PC-3 (cell line): ENCODE results near the gene PFAS. TPM values are rescaled to one million over a fixed set of nuclear protein-coding genes. Genes with fewer than 3 reads are reported as not detected.
A peak's percentile ranks its signal among the peaks of the same experiment; 100 is the strongest.
"Not testable (repeated sequence)": the region's sequence is repeated elsewhere in the genome, so short reads cannot be mapped to it uniquely, and the experiment has no call there.

Experiments
- ATAC-seq: fragments of 200-7000 bp; cut with Tn5 transposase; 2 replicates; pipeline ENCODE4 v1.9.1; 2020; ENCODE audit warnings: mild to moderate bottlenecking, moderate library complexity
- BruUV-seq: library from RNA; stranded (reverse); fragments of 400-500 nt; replicated peaks from 2 replicates; lab custom pipeline; 2021; lab: Mats Ljungman, UMichigan
- CTCF ChIA-PET: fragments of 300-600 bp; sonication (Branson Sonifier 250); formaldehyde crosslinking; loops from one replicate; lab custom pipeline; 2022; ENCODE audit warnings: antibody characterized with exemption; lab: Charles Lee
- POLR2A ChIA-PET: fragments of 300-600 bp; sonication (Branson Sonifier 250); formaldehyde crosslinking; loops from one replicate; lab custom pipeline; 2022; ENCODE audit warnings: antibody characterized with exemption; ENCODE audit not compliant: unreplicated experiment; lab: Charles Lee
- DNase-seq: peaks from one replicate; pipeline ENCODE4 v3.0.0-alpha.2; 2015
- H2AFZ ChIP-seq: fragments of 300-600 bp; sonication (generic); 2 replicates; pipeline ENCODE4 v1.6.0; 2016; ENCODE audit warnings: antibody characterized with exemption, low read length
- H3F3A ChIP-seq: fragments of 300-600 bp; sonication (generic); one replicate; pipeline ENCODE4 v1.6.0; 2017; ENCODE audit warnings: antibody characterized with exemption, low read length, control low read depth, mild to moderate bottlenecking; ENCODE audit not compliant: unreplicated experiment
- H3K27ac ChIP-seq: fragments of 300-600 bp; sonication (generic); 2 replicates; pipeline ENCODE4 v1.5.1; 2016; ENCODE audit warnings: mild to moderate bottlenecking, low read length
- H3K27me3 ChIP-seq: fragments of 300-600 bp; sonication (generic); 2 replicates; pipeline ENCODE4 v1.6.1; 2016; ENCODE audit warnings: low read length, mixed read lengths
- H3K36me3 ChIP-seq: fragments of 300-600 bp; sonication (generic); 2 replicates; pipeline ENCODE4 v1.6.1; 2016; ENCODE audit warnings: low read depth, mixed run types, low read length, mixed read lengths
- H3K4me1 ChIP-seq: fragments of 300-600 bp; sonication (generic); 2 replicates; pipeline ENCODE4 v1.5.1; 2016; ENCODE audit warnings: low read length; ENCODE audit not compliant: insufficient read depth
- H3K4me2 ChIP-seq: fragments of 300-600 bp; sonication (generic); 2 replicates; pipeline ENCODE4 v1.6.0; 2016; ENCODE audit warnings: low read length
- H3K4me3 ChIP-seq: fragments of 300-600 bp; sonication (generic); 2 replicates; pipeline ENCODE4 v1.5.1; 2016; ENCODE audit warnings: mild to moderate bottlenecking, low read length, mixed read lengths
- H3K79me2 ChIP-seq: fragments of 300-600 bp; sonication (generic); 2 replicates; pipeline ENCODE4 v1.6.1; 2017; ENCODE audit warnings: low read length, mixed read lengths
- H3K9ac ChIP-seq: fragments of 300-600 bp; sonication (generic); 2 replicates; pipeline ENCODE4 v1.6.0; 2016; ENCODE audit warnings: mild to moderate bottlenecking, low read length
- H3K9me2 ChIP-seq: fragments of 300-600 bp; sonication (generic); replicated peaks from 2 replicates; pipeline ENCODE4 v1.6.1; 2016; ENCODE audit warnings: mixed run types, low read length, mixed read lengths
- H3K9me3 ChIP-seq: fragments of 300-600 bp; sonication (generic); 2 replicates; pipeline ENCODE4 v1.6.1; 2016; ENCODE audit warnings: low read length, mixed read lengths
- H4K20me1 ChIP-seq: fragments of 300-600 bp; sonication (generic); 2 replicates; pipeline ENCODE4 v1.6.1; 2016; ENCODE audit warnings: low read length, mixed read lengths
- EZH2 ChIP-seq: fragments of 300-600 bp; sonication (generic); IDR thresholded peaks from one replicate; pipeline ENCODE4 v1.6.1; 2017; ENCODE audit warnings: antibody characterized with exemption, mild to moderate bottlenecking, low read length; ENCODE audit not compliant: unreplicated experiment
- EZH2phosphoT487 ChIP-seq: fragments of 300-600 bp; sonication (generic); IDR thresholded peaks from 2 replicates; pipeline ENCODE4 v1.6.1; 2018; ENCODE audit warnings: mild to moderate bottlenecking, antibody characterized with exemption, low read length, borderline replicate concordance
- intact Hi-C: fragments of 100-400 bp; cut with micrococcal nuclease; formaldehyde crosslinking; loops from 2 replicates; pipeline ENCODE4 v1.9.0; 2023
- total RNA-seq: library from RNA; depleted of rRNA; stranded (reverse); fragments of >200 nt; gene quantifications from 2 replicates; pipeline ENCODE4 v1.2.3, GENCODE V29; 2014
- TF ChIP-seq, protein P1 (sequence below): fragments of 300-600 bp; sonication (generic); conservative IDR thresholded peaks from 2 replicates; pipeline ENCODE4 v1.5.1; 2017; ENCODE audit warnings: antibody characterized with exemption, low read depth, mild to moderate bottlenecking, low read length

The PFAS gene
- total RNA-seq, 1 experiment from 2014 or later: 29.0 TPM

DNA sequence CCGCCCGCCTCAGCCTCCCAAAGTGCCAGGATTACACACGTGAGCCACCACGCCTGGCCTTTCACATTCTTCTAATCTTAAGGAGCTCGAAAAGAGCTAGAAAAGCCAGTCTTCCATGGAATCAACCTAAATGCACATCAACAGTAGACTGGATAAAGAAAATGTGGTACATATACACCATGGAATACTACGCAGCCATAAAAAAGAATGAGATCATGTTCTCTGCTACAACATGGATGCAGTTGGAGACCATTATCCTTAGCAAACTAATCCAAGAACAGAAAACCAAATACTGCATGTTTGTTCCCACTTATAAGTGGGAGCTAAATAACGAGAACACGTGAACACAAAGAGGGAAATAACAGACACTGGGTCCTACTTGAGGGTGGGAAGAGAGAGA is 4.3 kb upstream of the PFAS start:
- no TSS peak for BruUV-seq
- no peak overlapping the region for H3K4me3 ChIP-seq
- TF ChIP-seq EZH2: no peak
- no peak for TF ChIP-seq EZH2phosphoT487
- TF ChIP-seq, protein P1, sequence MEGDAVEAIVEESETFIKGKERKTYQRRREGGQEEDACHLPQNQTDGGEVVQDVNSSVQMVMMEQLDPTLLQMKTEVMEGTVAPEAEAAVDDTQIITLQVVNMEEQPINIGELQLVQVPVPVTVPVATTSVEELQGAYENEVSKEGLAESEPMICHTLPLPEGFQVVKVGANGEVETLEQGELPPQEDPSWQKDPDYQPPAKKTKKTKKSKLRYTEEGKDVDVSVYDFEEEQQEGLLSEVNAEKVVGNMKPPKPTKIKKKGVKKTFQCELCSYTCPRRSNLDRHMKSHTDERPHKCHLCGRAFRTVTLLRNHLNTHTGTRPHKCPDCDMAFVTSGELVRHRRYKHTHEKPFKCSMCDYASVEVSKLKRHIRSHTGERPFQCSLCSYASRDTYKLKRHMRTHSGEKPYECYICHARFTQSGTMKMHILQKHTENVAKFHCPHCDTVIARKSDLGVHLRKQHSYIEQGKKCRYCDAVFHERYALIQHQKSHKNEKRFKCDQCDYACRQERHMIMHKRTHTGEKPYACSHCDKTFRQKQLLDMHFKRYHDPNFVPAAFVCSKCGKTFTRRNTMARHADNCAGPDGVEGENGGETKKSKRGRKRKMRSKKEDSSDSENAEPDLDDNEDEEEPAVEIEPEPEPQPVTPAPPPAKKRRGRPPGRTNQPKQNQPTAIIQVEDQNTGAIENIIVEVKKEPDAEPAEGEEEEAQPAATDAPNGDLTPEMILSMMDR: no peak
- no peaks in the 10 kb centered on the region for H4K20me1 ChIP-seq
- no peaks in the 10 kb centered on the region for H3K9me3 ChIP-seq
- no peak overlapping the region for H3K4me2 ChIP-seq
- ATAC-seq: no peak
- intact Hi-C loops: no loop called here
- no peaks in the 10 kb centered on the region for H3K9me2 ChIP-seq
- peaks cover 29% of the 10 kb centered on the region for H3K79me2 ChIP-seq
- ChIA-PET POLR2A (no interaction called here), CTCF (no interaction called here)
- H3K4me1 ChIP-seq: peaks cover under 1% of the 10 kb centered on the region
- no peak overlapping the region for H3K27ac ChIP-seq
- no peaks in the 10 kb centered on the region; the same call in 1 of the 2 replicates for H3K36me3 ChIP-seq
- H3F3A ChIP-seq: no peaks in the 10 kb centered on the region
- no peak for DNase-seq
- H2AFZ ChIP-seq: no peak overlapping the region
- no peak overlapping the region for H3K9ac ChIP-seq
- H3K27me3 ChIP-seq: no peaks in the 10 kb centered on the region

DNA sequence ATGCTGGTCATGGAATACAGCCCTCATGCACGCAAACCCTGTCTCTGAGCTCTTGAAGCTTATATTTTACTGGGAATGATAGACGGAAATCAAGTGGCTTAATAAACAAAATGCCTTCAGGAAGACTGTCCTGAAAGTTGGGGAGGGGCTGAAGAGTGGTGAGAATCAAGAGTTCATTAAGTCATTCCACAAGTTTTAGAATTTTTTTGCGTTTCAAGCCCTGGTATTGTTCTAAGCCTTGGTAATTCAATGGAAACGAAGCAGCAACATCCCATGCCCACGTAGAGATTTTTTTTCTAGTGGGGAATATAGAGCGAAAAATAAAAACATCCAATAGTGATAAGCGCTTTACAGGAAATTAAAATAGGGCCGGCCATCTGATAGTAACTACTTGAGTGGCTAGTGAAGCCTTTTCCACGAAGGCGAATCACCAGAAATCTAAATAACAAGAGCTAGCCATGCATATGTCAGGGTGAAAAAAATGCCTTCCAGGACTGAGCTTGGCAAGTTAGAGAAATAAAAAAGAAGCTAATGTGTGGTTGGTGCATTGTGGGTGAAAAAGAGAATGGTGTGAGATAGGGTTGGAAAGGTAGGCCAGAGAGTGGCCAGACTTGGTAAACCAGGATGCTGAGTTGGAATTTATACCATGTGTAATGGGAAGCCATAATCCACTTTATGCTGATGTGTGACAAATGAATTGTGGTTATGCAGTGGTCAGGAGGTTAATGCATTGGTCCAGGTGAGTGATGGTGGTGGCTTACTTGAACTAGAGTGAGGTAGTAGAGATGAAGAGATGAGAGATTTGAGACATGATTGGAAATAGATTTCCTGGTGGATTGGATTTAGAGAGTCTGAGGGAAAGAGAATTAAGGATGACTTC is 772 bp downstream of the PFAS start:
- Histone ChIP-seq H3K4me3 (peak overlapping the region; percentile 100), H3K27me3 (no peaks in the 10 kb centered on the region), H4K20me1 (no peaks in the 10 kb centered on the region), H2AFZ (peak overlapping the region; percentile 80), H3K4me1 (peaks cover 10% of the 10 kb centered on the region), H3K27ac (peak overlapping the region; percentile 94), H3K36me3 (peaks cover 4% of the 10 kb centered on the region; the same call in 1 of the 2 replicates), H3K4me2 (peak overlapping the region; percentile 90), H3K9ac (peak overlapping the region; percentile 98), H3F3A (no peaks in the 10 kb centered on the region), H3K9me2 (no peaks in the 10 kb centered on the region), H3K9me3 (no peaks in the 10 kb centered on the region), H3K79me2 (peaks cover 56% of the 10 kb centered on the region)
- ATAC-seq (no peak), DNase-seq (peak; percentile 18)
- POLR2A ChIA-PET: interaction anchor here (0.6 to 2.0 kb wide), 2 partner anchors 45 to 60 kb away, joined by 3 to 7 read pairs; partner anchors contain the start of genes BORCS6 and SLC25A35
- intact Hi-C loops: loop anchor here (2.0 kb wide), 2 partner anchors 45 to 63 kb away; partner anchors contain the start of gene SLC25A35
- CTCF ChIA-PET: no interaction called here
- TSS peak; percentile 78 for BruUV-seq
- TF ChIP-seq, protein P1: no peak
- TF ChIP-seq EZH2: no peak
- no peak for TF ChIP-seq EZH2phosphoT487

DNA sequence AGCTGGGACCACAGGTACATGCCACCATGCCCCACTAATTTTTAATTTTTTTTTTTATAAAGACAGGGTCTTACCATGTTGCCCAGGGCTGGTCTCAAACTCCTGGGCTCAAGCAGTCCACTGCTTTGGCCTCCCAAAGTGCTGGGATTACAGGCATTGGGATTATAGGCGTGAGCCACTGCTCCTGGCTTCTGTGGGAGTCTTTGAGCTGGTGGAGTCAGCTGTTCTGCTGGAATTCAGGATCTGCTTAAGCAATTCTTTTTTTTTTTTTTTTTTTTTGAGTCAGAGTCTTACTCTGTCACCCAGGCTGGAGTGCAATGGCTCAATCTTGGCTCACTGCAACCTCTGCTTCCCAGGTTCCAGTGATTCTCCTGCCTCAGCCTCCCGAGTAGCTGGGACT is 2.3 kb downstream of the PFAS start:
- H3K4me2 ChIP-seq, H3K9me2 ChIP-seq, intact Hi-C loops, H3K4me3 ChIP-seq, POLR2A ChIA-PET, H3K4me1 ChIP-seq, H3K27me3 ChIP-seq, H3K9me3 ChIP-seq, H2AFZ ChIP-seq, H3F3A ChIP-seq, H3K27ac ChIP-seq, BruUV-seq, ATAC-seq, H4K20me1 ChIP-seq, H3K9ac ChIP-seq, CTCF ChIA-PET, DNase-seq: not testable (repeated sequence)
- H3K79me2 ChIP-seq: peaks cover 41% of the 10 kb centered on the region
- peaks cover 16% of the 10 kb centered on the region; the same call in 1 of the 2 replicates for H3K36me3 ChIP-seq
